Loucy (cell line): ENCODE results near the gene CD96.

Source experiments
- CTCF ChIP-seq: fragments of 200-600 bp; sonication (generic); conservative IDR thresholded peaks from 2 replicates; pipeline ENCODE4 v1.5.1; 2014; ENCODE audit warnings: mild to moderate bottlenecking, antibody characterized with exemption, low read length
- EZH2phosphoT487 ChIP-seq: fragments of 200-600 bp; IDR thresholded peaks from 2 replicates; pipeline ENCODE4 v1.6.1; 2018; ENCODE audit warnings: antibody characterized with exemption, mild to moderate bottlenecking, moderate library complexity, borderline replicate concordance

GRCh38 chr3:111608383-111608782, 66.4 kb downstream of the CD96 start:
- no peak for TF ChIP-seq CTCF
- TF ChIP-seq EZH2phosphoT487: no peak
